HG02759 (cell line): ENCODE measurements around the gene MYH9.
"Not testable (repeated sequence)": the region's sequence is repeated elsewhere in the genome, so short reads cannot be mapped to it uniquely, and the experiment has no call there.

Source experiments
- ATAC-seq: cut with Tn5 transposase; IDR thresholded peaks from one replicate; pipeline ENCODE4 v1.9.1; 2021; ENCODE audit warnings: mild to moderate bottlenecking, moderate library complexity; ENCODE audit not compliant: unreplicated experiment

The MYH9 gene

DNA sequence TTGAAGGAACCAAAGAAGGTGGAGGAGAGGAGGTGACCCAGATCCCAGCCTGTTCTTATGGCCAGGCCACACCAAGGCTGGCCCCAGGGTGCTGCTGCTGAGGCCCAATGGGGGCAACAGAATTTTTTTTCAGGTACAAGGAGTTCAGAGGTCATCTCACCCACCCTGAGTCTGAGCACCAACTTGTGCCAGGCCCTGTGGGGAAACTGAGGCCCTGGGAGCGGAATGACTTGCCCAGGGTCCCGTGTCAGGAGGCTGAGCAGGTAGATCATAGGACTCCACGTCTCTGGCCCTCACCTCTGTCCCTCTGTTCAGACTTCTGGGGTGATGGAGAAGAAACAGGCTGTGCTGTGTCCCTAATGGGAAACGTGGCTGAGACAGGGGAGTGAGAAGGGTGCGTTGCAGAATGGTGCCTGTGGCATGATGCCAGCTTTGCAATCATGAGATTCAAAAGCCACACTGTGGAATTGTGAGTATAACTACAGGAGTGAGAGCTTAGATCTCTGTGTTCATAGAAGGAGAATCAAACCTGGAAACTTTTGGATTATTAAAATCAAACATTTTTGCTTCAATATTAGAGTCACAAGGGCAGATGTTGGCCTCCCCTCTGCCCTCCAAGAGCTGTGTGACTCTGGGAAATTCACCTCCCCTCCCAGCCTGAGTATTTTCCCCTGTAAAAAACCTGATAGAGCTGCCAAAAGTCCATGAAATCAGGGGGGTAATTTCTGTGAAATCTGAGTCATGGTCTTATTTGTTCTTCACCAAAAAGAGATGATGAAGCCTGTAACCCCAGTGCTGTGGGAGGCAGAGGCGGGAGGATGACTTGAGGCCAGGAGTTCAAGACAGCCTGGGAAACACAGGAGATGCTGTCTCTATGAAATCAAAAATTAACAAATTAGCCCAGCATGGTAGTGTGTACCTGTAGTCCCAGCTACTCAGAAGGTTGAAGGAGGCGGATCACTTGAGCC, 134.0 kb downstream of the MYH9 start:
- ATAC-seq, result no peak

DNA sequence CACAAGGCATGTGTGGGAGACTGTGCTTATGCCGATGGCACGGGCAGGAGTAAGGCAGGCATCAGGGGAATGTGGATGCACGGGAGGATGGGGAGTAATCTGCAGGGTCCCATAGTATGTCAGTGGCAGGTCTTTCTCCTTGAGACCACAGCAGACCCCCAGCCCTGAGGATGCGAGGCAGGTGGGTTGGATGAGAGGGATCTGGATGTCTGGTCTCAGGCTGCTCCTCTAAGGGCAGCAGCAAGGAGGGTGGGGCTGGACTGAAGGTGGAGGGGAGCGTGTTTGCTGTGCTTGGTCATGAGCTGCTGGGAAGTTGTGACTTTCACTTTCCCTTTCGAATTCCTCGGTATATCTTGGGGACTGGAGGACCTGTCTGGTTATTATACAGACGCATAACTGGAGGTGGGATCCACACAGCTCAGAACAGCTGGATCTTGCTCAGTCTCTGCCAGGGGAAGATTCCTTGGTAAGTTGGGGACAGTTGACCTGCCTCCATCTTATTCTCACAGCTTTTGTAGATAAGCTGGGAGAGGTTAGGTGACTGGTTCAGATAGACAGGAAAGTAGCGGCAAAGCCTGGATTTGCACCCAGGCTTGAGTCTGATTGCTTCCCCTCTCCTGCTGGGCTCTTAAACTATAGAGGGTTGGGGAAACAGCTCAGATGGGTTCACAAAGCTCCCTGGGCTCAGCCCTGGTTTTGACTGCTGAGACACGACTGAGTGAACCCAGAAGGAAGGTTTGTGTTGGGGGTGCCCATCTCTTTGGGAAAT, 134.8 kb downstream of the MYH9 start, which contains the start of gene APOL1:
Gene APOL1 (plus strand): TSS at position 380 of the 769 bp plus-strand sequence. CDS start 1,823 bp downstream, outside the sequence.
- ATAC-seq, result peak; percentile 76

DNA sequence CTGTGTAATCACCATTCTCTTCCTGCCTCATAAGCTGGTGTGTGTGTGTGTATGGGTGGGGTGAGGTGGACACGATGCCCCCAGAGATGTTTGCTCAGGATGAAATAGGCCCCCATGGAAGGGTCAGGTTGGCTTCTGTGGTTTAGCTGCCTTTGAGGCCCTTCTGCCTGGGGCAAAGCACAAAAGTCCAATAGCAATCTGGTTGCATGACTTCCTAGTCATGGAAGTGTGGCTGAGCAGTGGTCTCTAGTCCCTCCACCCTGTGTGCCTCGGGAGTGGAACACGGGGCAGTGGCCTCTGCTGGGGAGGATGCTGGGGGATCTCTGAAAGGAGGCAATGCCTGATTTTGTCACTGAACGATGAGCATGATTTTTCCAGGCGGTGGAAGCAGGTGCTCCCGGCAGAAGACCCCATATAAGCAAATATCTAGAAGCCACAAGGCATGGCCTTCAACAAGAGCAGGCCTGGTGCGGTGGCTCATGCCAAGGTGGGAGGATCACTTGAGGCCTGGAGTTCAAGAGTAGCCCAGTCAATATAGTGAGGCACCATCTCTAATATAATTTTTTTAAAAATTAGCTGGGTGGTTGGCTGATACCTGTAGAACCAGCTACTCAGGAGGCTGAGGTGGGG, 135.7 kb downstream of the MYH9 start:
- ATAC-seq, result not testable (repeated sequence)

DNA sequence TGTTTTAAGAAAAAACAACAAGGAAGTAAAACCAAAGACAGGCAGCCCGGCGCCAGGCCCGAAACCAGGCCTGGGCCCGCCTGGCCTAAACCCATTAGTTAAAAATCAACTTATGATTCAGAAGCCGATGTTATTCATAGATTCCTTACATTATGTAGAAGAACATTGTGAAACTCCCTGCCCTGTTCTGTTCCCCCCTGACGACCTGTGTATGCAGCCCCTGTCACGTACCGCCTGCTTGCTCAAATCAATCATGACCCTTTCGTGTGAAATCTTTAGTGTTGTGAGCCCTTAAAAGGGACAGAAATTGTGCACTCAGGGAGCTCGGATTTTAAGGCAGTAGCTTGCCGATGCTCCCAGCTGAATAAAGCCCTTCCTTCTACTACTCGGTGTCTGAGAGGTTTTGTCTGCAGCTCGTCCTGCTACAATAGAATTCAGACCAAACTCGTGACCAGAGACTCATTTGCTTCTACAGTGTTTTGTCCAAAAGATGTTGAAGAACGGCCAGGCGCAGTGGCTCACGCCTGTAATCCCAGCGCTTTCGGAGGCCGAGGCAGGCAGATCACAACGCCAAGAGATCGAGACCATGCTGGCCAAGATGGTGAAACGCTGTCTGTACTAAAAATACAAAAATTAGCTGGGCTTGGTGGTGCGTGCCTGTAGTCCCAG, 137.3 kb downstream of the MYH9 start:
- not testable (repeated sequence) for ATAC-seq

DNA sequence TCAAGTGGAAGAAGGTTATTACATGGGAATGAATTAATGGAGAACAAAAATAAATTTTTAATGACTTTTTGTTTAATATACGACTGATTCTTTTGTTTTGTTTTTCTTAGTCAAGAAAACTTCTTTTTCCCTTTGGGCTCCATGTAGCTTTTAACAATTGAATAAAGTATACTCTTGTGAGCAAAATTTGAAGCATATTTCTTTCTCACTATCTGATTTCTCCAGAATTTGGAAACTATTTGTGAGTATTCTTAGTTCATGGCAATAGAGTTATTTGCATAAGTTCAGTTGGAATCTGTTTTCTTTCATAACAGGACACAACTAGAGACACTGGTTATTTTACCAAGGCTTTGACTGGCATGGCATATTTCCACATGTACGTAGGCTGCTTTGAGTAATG, 138.6 kb downstream of the MYH9 start:
- ATAC-seq, result no peak

DNA sequence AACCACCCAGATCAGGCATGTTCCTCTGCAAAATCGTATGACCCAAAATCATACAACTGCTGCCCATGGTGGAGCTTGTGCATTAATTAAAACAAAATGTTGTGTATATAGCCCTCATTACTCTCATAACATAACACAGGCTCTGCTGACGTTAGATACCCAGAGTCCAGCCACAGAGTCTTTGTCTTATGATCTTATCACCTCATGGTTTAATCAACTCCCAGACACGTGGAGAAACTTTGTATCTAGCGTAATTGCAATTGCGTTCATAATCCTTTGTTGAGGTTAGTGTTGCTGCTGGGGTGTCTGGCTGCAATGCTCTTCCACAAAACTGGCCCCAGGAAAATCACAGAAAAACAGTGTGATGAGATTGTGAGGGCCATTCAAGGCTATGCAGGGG, 139.8 kb downstream of the MYH9 start:
- ATAC-seq, result no peak

DNA sequence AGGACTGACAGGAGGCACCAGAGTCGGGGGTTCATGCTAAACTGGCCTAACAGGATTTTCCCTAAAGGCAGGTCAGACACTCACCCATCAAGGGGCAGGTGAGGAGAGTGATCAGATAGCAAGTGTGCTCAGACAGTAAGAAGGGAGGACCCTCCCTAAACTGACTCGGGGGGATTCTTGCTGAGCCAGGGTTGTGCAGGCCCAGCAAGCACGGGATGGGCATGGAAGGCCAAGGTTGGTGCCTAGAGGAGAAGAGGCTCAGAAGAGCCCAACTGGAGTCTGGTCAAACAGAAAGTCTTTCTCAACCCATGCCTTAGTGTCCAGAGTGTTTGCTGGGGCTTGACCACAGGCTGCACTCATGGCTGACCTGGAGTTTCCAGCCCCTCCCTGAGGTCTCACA, 141.0 kb downstream of the MYH9 start:
- ATAC-seq, result no peak

DNA sequence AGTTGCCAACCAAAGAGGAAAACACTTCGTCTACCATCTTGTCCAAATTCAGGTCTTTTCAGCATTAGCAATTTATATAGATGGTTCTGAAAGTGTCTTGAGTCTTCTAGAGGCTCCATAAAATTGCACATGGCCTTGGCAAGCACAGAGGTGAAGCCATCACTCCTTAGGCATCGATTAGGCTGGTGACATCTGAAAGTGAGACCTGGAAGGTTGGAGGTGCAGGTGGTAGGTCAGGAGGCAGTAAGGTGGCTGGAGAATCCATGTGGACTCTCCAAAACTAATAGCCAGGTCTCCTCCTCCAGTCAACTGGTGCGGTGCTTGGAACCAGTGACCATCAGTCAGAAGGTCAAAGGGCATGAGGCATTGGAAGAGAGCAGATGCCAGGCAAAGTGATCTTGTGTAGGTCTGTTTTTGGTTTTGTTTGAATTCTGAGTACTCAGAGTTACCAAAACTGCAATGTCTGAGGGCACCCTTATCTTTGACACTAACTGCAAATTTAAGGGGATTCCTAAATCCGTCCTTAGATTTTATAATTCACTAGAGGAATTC, 141.9 kb downstream of the MYH9 start:
- ATAC-seq, result no peak

DNA sequence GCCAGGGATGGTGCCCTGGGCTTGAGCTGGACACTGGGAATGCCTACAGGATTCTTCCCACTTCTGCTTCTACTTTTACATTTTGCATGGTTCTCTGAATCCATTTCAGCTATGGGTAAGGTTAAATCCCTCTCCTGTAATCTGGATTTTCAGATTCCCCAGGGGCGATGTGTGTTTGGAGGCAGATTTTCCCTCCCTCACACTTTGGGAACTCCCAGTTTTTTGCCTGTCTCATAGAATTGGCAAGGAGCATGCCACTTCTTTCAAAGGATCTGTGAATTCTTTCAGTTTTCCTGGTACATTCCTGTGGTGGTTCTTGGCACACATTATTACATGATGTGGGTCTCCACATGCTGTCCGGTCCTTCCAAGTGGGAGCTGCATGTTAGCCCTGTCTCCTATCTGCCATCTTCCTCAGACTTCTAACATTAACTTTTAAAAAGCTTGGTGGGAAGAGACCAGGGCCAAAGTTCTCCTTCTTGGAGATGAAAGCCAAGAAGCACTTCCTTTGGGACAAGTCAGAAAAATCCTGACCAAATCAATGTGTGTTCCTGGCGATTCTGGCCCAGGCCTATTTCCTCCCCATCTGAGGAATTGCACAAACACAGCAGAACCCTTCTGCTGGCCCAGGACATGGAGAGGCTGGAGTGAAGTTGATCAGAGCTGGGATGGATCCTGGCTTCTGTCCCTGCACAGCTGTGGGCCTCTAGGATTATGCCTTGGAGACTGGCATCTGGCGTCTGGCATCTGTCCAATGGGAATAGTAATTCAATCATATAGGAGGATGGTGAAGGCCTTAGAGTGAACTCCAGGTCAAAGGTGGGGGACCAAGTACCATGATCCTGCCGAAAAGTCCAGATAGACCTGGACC, 143.0 kb downstream of the MYH9 start:
- ATAC-seq, result no peak

DNA sequence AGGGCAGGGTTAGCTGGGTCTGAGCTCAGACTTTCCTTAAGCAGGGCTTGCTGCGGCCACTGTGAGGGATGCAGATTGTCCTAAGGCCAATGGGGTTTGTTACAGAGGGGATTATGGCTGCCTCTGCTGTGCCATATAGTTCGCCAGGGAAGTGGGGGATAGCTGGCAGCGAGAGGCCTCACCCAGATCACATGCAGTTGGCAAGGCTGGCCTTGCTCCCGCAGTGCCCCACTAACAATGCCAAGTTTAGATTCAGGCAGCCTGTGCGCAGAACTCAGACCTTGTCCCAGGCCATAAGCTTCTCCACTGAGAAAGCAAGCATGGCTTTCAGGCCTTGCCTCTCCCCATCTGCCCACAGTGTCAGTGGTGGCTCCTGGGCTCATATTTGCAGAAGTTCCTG, 143.8 kb downstream of the MYH9 start:
- no peak for ATAC-seq

DNA sequence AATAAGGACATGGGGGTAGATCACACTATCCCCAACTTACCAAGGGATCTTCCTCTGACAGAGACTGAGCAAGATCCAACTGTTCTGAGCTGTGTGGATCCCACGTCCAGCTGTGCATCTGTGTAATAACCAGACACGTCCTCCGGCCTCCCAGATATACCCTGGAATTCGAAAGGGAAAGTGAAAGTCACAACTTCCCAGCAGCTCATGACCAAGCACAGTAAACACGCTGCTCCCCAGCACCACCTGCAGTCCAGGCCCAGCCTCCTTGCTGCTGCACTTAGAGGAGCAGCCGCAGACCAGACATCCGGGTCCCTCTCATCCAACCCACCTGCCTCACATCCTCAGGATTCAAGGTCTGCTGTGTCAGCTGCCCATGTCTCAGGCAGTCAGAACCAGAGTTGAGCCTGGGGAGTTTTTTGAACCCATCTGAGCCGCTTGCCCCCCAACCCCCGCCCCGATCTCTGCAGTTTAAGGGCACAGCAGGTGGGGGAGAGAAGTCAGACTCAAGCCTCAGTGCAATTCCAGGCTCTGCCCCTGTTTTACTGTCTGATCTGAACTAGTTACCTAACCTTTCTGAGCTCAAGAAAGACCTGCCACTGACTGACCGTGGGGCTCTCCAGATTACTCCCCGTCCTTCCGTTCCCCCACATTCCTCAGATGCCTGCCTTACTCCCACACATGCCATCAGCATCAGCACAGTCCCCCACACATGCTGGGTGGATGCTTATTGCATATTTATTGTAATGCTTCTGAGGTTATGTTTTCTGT, 148.2 kb downstream of the MYH9 start, which contains the start of gene APOL2:
Gene APOL2 (minus strand): TSS at position 127 of the 771 bp plus-strand sequence. CDS start 6,365 bp downstream, outside the sequence.
- peak; percentile 95 for ATAC-seq

DNA sequence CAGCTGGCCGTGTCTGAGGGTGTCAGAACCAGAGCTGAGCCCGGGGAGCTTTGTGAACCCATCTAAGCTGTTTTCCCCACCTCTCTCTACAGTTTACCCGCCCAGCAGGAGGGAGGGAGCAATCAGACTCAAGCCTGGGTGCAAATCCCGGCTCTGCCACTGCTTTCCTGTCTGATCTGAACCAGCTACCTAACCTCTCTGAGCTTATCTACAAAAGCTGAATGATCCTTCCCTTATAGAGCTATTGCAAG, 148.7 kb downstream of the MYH9 start:
- peak; percentile 28 for ATAC-seq

DNA sequence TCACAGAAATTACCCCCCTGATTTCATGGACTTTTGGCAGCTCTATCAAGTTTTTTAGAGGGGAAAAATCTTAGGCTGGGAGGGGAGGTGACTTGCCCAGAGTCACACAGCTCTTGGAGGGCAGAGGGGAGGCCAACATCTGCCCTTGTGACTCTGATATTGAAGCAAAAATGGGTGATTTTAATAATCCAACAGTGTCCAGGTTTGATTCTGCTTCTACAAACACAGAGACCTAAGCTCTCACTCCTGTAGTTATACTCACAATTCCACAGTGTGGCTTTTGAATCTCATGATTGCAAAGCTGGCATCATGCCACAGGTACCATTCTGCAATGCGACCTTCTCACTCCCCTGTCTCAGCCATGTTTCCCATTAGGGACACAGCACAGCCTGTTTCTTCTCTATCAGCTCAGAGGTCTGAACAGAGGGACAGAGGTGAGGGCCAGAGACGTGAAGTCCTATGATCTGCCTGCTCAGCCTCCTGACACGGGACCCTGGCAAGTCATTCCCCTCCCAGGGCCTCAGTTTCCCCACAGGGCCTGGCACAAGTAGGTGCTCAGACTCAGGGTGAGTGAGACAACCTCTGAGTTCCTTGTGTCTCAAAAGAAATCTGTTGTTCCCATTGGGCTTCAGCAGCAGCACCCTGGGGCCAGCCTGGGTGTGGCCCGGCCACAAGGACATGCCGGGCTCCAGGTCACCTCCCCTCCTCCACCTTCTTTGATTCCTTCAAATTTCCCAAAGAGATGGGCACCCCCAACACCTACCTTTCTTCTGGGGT, 149.2 kb downstream of the MYH9 start:
- ATAC-seq, result peak; percentile 10

DNA sequence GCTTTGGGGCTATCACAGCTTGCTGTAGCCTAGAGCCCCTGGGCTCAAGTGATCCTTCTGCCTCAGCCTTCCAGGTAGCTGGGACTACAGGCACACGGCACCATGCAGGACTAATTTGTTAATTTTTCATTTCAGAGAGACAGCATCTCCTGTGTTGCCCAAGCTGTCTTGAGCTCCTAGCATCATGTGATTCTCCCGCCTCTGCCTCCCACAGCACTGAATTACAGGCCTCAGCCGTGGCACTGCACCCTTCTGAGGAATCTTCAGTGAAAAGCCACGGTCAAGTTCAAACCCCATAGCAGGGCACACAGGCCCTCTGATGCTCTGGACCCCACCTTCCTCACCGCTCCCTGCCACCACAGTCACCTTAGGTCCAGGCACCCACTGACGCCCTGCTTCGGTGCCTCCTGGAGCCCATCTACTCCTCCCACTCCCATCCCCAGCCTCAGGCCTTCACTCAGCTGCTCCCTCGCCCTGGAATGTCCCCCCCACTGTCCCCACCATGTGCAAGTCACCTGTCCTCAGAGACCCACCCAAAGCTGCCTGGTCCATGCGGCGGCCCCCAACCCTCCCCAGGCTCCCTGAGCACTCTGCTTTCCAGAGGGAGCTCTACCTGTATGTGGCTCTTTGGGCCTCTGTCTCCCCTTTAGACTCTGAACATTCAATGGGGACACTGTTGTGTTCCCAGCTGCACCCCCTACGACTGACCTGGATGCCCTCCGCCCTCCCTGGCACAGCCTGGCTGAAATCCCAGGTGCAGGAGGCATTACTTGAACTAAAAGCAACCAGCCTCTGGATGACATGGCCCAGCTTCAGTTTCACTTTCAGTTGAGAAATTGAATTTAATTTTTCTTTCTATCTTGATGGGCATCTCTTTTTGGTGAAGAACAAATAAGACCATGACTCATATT, 150.1 kb downstream of the MYH9 start:
- ATAC-seq, result no peak

DNA sequence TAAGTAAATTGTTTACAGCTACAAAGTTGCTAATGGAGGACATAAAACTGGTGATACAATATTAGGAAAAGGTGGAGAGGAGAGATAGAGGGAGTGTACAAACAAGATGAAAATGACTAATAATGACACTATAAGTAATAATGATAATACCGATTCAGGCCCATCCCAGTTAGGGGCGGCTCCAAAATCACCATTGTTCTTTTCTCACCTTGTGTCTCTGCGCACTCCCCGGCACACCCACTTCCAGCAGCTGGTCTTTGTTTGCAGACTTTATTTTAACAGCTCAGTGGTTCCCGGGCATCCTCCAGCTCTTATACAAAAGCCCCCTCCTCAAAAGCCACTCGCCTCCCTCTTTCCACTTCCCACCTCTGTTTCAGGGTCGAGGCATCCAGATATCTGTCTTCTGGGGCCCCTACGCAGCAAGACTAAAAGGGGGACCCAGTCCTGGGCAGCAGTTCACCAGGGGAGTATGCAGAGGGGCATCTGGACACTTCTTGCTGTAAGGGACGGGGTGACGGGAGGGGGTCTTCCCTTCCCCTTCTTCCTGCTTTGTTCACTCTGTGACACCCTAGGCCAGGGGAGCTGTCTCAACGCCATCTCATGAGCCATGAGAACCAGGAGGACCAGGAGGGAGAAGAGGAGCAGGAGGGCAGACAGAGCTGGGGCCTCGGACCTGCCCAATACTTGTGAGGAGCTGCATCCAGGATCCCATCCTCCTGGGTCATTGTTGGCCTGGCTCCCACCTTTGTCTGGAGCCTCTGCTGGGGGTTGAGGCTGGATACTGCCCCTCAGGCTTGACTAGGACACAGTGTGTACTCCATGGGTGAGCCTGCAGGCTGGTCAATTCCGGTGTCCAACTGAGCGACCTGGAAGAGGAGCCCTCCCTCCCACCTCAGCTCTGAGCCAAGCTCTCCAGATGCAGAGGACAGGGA, 151.1 kb downstream of the MYH9 start:
- no peak for ATAC-seq

DNA sequence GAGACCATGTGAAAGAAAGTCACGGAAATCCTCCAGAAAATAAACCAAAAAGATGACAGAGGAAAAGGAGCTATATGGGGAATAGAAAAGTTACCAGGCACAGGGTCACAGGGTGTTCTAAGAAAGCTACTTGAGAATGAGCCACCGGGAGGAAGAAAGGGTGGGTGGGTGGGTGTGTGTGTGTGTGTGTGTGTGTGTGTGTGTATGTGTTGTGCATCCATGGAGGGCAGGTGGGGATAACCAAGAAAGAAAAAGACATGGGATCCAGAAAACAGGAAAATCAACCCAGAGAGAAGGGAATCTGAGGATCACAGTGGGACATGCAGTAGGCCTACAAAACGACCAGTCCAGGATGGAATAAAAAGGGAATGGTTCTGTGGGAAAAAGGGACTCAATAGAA, 152.2 kb downstream of the MYH9 start:
- ATAC-seq, result no peak
